Adrenal gland (tissue), 12 donors: ENCODE measurements around the gene SYNRG. TPM values are rescaled to one million over a fixed set of nuclear protein-coding genes. Genes with fewer than 3 reads are reported as not detected.

Experiments used
- DNase-seq, 7 donors: peaks; one replicate each; pipeline ENCODE4 v3.0.0-alpha.2; 2019 to 2020
- H3K27ac ChIP-seq, 5 donors: fragments of 200-600 bp; sonication (generic) in 4 of 5; 1 replicate in 3 of 5; 2 replicates in 2 of 5; pipeline versions ENCODE4 v1.5.1 to v1.8.0; 2016 to 2020; ENCODE audit warnings: mild to moderate bottlenecking in 1 of 5
- H3K27me3 ChIP-seq: fragments of 200-600 bp; 2 replicates; pipeline ENCODE4 v1.8.0; 2021
- H3K36me3 ChIP-seq, 2 donors: fragments of 200-600 bp; replicated peaks in 1 of 2; 1 replicate in 1 of 2; 2 replicates in 1 of 2; pipeline versions ENCODE4 v1.5.1 to v1.8.0; 2018 to 2022
- H3K4me1 ChIP-seq, 2 donors: fragments of 200-600 bp; replicated peaks in 1 of 2; 1 replicate in 1 of 2; 2 replicates in 1 of 2; pipeline versions ENCODE4 v1.5.1 to v1.8.0; 2018 to 2021
- H3K4me3 ChIP-seq, 4 donors: fragments of 200-600 bp; sonication (generic) in 3 of 4; one replicate each; pipeline ENCODE4 v1.5.1; 2016 to 2018
- H3K9me3 ChIP-seq, 3 donors: fragments of 200-600 bp; sonication (generic) in 1 of 3; replicated peaks in 1 of 3; 1 replicate in 2 of 3; 2 replicates in 1 of 3; pipeline versions ENCODE4 v1.5.1 to v1.8.0; 2016 to 2021
- CTCF ChIP-seq, 6 experiments: fragments of 450-650 bp in 4 of 6; fragments of 200-600 bp in 2 of 6; sonication (generic) in 1 of 6; IDR thresholded peaks; 1 replicate in 5 of 6; 2 replicates in 1 of 6; pipeline versions ENCODE4 v1.5.1 to v1.8.0; 2016 to 2021; ENCODE audit warnings: antibody characterized with exemption in 6 of 6, mild to moderate bottlenecking in 2 of 6, moderate library complexity in 1 of 6
- POLR2A ChIP-seq, 2 donors: fragments of 450-650 bp; IDR thresholded peaks; one replicate each; pipeline ENCODE4 v1.6.1; 2017; ENCODE audit warnings: antibody characterized with exemption in 2 of 2, mild to moderate bottlenecking in 2 of 2, moderate library complexity in 1 of 2
- WGBS, 4 donors: extraction: QIAGEN DNeasy Blood & Tissue Kit in 2 of 4; methylation state at CpG; one replicate each; pipeline versions ENCODE4 v1.1.5 to v1.1.7; 2013 to 2017; 5-methylcytosine and 5-hydroxymethylcytosine counted together
- intact Hi-C, 2 donors: fragments of 100-400 bp; cut with DNase I; formaldehyde crosslinking; loops; one replicate each; pipeline versions ENCODE4 v1.14.1 to v1.15.0; 2022 to 2023
- polyA plus RNA-seq, 3 donors: library from polyadenylated mRNA; stranded (reverse); fragments of 200-250 nt in 2 of 3; fragments of 350-450 nt in 1 of 3; fragmentation: Illumina TruSeq in 1 of 3; extraction: RNeasy Lipid Tissue Mini Kit (QIAGEN cat#74804) in 1 of 3; gene quantifications; one replicate each; pipeline ENCODE4 v1.2.3, GENCODE V29; 2013 to 2014
- total RNA-seq, 9 donors: library from RNA; depleted of rRNA in 4 of 9; stranded (reverse); fragments of >200 nt in 4 of 9; fragments of 120-200 nt in 1 of 9; fragmentation: NEBNext Ultra II Directional in 1 of 9; extraction: Animal tissue kit (Norgen Biotek cat#: 25700) in 1 of 9; gene quantifications; one replicate each; pipeline versions ENCODE4 v1.1.0 to v1.2.4, GENCODE V29; 2013 to 2023
- donor health status: healthy with polysubstance abuse.
- donor health status: Bipolar disorder and iron deficiency.
- donor health status: DM: yes; HTN: yes; CAD: no.
- donor health status: DM: no; HTN: no; CAD: no.
- donor health status: DM: no; HTN: no; CAD: no.
- donor health status: DM: yes; HTN: yes; CAD: no.

Gene SYNRG
- total and polyA plus RNA-seq, 12 donors: 8.5 to 45.7 (median 29.3) TPM

- Histone ChIP-seq H3K27me3 (no peaks in the 10 kb centered on the region), H3K36me3 (peaks cover 0 to 63% of the 10 kb centered on the region in 2 donors), H3K4me3 (no peak overlapping the region), H3K27ac (no peak overlapping the region), H3K4me1 (peaks cover 0 to 13% of the 10 kb centered on the region in 2 donors), H3K9me3 (no peaks in the 10 kb centered on the region)
- TF ChIP-seq POLR2A (IDR thresholded peaks at IDR 0.05) (no peak), CTCF (IDR thresholded peaks at IDR 0.05) (no peak)
- DNase-seq: no peak
- intact Hi-C loops: no loop called here
- WGBS, 4 donors: 87 to 90% (median 88%) methylated on average over 8 of the region's 8 CpGs
These were observed 89.0 kb downstream of the SYNRG start for GRCh38 chr17:37520174-37520573.

GRCh38 chr17:37519251-37519985, 89.8 kb downstream of the SYNRG start:
- no peak for DNase-seq
- H3K9me3 ChIP-seq: no peaks in the 10 kb centered on the region
- peaks cover 0 to 14% of the 10 kb centered on the region in 2 donors for H3K4me1 ChIP-seq
- H3K4me3 ChIP-seq: no peak overlapping the region
- intact Hi-C loops: no loop called here
- no peak for TF ChIP-seq CTCF (IDR thresholded peaks at IDR 0.05)
- TF ChIP-seq POLR2A (IDR thresholded peaks at IDR 0.05): no peak
- H3K36me3 ChIP-seq: peaks cover 0 to 62% of the 10 kb centered on the region in 2 donors
- H3K27ac ChIP-seq: no peak overlapping the region
- H3K27me3 ChIP-seq: no peaks in the 10 kb centered on the region
- WGBS, 4 donors: 72 to 84% (median 78%) methylated on average over 5 of the region's 5 CpGs

- Histone ChIP-seq H3K27me3 (no peaks in the 10 kb centered on the region), H3K9me3 (no peaks in the 10 kb centered on the region), H3K27ac (no peak overlapping the region), H3K4me3 (no peak overlapping the region), H3K36me3 (peaks cover 0 to 59% of the 10 kb centered on the region in 2 donors), H3K4me1 (peaks cover 0 to 14% of the 10 kb centered on the region in 2 donors)
- 69 to 76% (median 74%) methylated on average over 8 of the region's 8 CpGs for WGBS, 4 donors
- intact Hi-C loops: no loop called here
- peak in 6 of 7 donors; percentile 51 to 78 (median 62) for DNase-seq
- TF ChIP-seq CTCF (IDR thresholded peaks at IDR 0.05) (peak in 4 of 6 experiments; percentile 16 to 33 (median 28)), POLR2A (IDR thresholded peaks at IDR 0.05) (no peak)
These were observed 90.4 kb downstream of the SYNRG start for GRCh38 chr17:37518826-37519225.

- Histone ChIP-seq H3K36me3 (peaks cover 0 to 60% of the 10 kb centered on the region in 2 donors), H3K9me3 (no peaks in the 10 kb centered on the region), H3K27me3 (no peaks in the 10 kb centered on the region), H3K4me1 (peaks cover 0 to 14% of the 10 kb centered on the region in 2 donors), H3K27ac (no peak overlapping the region), H3K4me3 (no peak overlapping the region)
- WGBS, 4 donors: 93 to 95% (median 94%) methylated on average over 4 of the region's 4 CpGs
- intact Hi-C loops: no loop called here
- no peak for TF ChIP-seq CTCF (IDR thresholded peaks at IDR 0.05)
- TF ChIP-seq POLR2A (IDR thresholded peaks at IDR 0.05): no peak
- no peak for DNase-seq
These were observed 91.3 kb downstream of the SYNRG start for GRCh38 chr17:37517881-37518280.
